NCI-H748 (cell line): ENCODE results near the gene TNS3.
"Not testable (repeated sequence)": the region's sequence is repeated elsewhere in the genome, so short reads cannot be mapped to it uniquely, and the experiment has no call there.

Experiments used
- DNase-seq: peaks from one replicate; lab custom pipeline; 2025; ENCODE audit not compliant: unreplicated experiment; lab: John Stamatoyannopoulos, UW

Gene TNS3

GRCh38 chr7:47454974-47455871, 126.7 kb downstream of the TNS3 start:
- DNase-seq = no peak

DNA sequence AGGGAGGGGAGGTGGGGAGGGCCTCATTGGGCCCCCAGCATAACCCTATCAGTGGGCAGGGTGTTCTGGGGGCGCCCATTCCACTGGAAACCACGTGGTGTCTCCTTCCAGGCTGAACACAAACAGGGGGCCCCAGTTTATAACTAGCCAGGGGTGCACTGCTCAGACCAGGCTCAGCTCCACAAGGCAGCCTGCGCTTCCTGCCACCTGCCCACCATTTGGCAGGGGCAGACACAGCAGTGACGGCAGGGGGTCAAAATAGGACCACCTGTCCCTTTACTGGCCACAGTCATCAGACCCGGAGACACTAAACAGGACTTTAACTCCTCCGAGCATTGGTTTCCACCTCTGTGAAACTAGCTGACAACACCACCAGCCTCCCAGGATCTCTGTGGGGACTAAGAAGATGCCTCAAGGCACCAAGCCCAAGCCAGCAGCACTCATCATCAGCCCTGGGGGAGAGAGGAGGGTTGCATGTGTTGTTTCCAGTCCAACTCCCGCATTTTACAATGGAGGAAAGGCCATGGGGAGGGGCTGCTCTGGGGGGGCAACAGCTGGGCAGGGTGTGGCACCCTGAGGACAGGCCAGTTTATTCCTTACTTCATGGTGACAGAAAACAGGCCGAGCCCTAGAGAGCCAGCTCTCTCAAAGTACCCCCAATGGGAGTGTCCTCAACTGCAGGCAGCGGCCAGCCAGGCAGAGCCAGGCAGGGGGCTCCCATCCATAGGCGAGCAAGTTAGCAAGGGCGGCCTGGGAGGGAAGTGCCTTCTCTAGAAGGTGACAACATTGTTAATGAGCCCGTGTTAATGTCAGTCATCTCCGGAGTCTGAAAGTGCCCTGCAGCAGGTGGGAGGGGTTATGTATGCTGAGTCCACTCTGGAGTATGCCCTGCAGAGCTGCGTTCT, 127.6 kb downstream of the TNS3 start:
- DNase-seq = peak; percentile 61

- DNase-seq = peak; percentile 52
Observed at GRCh38 chr7:47453093-47454061, 128.5 kb downstream of the TNS3 start.

DNA sequence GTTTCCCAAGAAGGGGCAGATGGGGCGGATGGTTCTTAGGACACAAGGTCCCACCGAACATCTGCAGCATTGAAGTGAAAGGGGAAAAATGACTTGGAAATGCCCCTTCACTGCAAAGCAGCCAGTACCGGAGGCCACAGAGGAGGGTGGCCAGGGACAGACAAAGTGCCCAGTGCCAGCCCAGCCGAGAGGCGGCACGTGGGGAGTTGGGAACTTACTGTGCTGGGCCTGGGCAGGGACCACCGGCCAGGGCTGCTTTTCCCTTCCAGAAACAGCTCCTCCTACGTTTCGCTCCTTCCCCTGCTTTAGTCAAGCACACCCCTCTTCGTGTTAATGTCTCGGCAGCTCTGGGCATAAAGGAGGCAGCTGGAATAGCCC, 129.2 kb downstream of the TNS3 start:
- DNase-seq = no peak

GRCh38 chr7:47452295-47452694, 129.6 kb downstream of the TNS3 start:
- DNase-seq = no peak

DNA sequence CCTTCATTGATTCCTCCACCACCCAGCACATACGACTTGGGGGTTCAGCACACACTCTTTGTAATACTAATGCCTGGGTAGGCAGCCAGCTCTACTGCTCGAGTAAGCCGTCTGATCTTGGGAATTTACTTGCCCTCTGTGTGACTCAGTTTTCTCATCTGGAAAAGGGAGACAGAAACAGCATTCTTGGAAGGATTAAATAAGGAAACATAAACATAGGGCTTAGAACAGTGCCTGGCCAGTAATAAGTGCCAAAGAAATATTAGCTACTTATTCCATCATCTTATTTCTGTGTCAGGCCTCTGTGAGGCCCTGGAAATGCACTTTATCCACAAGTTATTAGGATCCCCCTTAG, 130.1 kb downstream of the TNS3 start:
- no peak for DNase-seq

DNA sequence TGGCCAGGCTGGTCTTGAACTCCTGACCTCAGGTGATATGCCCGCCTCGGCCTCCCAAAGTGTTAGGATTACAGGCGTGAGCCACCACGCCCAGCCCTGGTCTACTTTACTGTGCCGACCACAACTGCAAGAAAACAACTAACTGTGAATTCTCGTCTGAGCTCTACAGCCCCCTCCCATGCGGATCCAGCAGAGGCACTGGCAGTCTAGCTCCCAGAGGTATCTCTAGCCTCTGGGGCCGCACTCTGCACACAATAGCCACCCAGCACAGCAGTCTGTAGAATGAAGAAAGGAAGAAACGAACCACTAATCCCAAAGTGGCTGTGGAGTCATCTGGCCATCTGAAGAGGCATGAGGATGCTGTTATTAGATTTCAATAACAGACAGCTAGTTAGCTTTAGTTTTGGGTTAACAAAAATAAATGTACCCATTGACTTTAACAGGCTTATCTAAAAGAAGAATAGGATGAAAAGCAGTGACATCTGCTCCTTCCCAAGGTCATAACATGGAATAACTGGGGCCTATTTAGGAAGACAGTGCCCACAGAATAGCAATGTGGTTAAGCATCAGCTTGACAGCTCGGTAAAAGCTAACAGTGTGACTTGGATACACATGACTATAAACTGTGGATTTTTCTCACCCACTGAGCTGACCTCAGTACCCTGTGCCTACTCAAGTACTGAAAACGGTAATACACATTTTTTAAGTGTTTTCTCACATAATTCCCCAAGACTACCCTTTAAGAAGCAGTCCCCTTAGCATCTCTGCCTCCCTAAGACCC, 131.9 kb downstream of the TNS3 start:
- no peak for DNase-seq

DNA sequence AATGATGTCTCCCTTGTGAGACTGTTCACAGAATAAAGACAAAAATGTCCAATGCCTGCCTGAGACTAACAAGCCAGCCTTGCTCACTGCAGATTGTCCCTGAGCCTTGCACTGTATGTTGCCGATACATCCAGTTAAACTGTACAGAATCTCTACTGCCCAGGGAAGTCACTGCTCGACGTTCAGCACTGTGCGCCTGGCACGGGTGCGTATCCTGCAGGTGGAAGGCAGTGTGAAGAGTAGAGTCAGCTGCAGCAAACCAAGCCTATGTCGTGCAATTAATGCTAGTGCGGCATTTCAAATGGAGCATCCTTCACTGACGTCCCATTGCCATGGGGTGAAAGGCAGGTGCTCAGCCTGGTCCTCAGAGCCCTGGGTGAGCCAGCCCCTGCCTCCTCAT, 132.9 kb downstream of the TNS3 start:
- no peak for DNase-seq

- DNase-seq = no peak
Observed at GRCh38 chr7:47447621-47448349, 134.1 kb downstream of the TNS3 start.

- no peak for DNase-seq
Observed at GRCh38 chr7:47446871-47447466, 134.9 kb downstream of the TNS3 start.

GRCh38 chr7:47444376-47445098, 137.4 kb downstream of the TNS3 start:
- no peak for DNase-seq

- DNase-seq = no peak
Observed at GRCh38 chr7:47443049-47443448, 138.9 kb downstream of the TNS3 start.

GRCh38 chr7:47442605-47442865, 139.4 kb downstream of the TNS3 start:
- DNase-seq = no peak

DNA sequence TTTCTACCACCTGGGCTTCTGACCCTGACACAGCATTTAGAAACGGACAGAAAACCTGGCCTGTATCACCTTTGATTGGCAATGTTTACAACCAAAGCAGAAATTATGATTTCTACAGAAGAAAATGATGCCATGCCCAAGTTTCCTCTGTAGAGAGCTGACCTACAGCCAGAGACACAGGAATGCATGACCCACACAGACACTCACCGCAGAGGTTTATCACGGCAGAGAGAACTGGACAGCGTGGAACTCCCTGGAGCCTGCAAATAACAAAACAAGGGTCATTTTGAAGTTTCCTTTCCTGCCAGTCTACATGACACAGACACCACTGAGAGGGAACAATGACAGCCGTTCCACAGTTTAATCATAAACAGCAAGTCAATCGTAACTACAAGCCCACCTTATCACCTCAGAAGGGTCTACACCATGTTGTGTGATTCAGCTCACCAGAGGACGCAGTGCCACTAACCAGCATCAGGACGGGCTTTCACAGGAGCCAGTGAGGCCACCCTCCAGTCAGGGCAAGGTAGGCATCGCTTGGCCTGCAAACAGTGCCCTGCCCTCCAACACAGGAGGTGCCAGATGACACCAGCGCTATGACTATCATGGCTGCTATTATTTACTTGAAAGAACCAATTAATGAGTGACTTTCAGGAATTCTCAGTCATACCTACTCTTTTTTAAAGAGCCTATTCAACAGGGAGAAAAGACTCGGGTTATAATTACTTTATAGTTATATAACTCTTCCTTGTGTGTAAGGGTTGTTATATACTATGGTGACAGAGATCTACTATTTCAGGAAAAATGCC, 139.9 kb downstream of the TNS3 start:
- no peak for DNase-seq

DNA sequence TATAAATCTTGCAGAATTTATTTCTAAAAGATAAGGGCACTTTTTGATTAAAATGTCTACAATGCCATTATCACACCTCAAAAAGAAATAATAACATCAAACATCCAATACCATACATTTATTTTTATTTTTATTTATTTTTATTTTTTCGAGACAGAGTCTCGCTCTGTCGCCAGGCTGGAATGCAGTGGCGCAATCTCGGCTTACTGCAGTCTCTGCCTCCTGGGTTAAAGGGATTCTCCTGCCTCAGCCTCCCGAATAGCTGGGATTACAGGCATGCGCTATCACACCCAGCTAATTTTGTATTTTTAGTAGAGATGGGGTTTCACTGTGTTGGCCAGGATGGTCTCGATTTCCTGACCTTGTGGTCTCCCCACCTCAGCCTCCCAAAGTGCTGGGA, 140.9 kb downstream of the TNS3 start:
- not testable (repeated sequence) for DNase-seq

DNA sequence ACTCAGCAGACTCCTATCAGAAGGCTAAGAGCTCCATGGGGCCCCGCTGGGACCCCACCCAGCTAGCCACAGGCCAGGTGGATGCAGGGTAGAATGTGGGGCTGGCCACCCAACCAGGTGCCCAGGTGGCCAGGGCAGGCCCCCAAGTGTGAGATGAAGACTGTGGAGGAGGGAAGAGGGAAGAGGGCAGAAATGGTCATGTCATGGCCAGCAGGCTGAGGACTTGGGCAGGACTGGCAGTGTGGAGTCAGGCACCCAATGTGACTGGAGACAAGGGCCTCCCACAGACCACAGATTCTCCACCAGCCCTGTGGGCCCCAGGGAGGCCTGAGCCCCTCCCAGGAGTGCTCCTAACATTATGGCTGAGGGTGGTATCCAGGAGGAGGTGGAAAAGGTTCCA, 141.6 kb downstream of the TNS3 start:
- no peak for DNase-seq

- DNase-seq = no peak
Observed at GRCh38 chr7:47439181-47439667, 142.7 kb downstream of the TNS3 start.
